Measurements from ENCODE around the gene CELSR3.

CELSR3 gene, protein sequence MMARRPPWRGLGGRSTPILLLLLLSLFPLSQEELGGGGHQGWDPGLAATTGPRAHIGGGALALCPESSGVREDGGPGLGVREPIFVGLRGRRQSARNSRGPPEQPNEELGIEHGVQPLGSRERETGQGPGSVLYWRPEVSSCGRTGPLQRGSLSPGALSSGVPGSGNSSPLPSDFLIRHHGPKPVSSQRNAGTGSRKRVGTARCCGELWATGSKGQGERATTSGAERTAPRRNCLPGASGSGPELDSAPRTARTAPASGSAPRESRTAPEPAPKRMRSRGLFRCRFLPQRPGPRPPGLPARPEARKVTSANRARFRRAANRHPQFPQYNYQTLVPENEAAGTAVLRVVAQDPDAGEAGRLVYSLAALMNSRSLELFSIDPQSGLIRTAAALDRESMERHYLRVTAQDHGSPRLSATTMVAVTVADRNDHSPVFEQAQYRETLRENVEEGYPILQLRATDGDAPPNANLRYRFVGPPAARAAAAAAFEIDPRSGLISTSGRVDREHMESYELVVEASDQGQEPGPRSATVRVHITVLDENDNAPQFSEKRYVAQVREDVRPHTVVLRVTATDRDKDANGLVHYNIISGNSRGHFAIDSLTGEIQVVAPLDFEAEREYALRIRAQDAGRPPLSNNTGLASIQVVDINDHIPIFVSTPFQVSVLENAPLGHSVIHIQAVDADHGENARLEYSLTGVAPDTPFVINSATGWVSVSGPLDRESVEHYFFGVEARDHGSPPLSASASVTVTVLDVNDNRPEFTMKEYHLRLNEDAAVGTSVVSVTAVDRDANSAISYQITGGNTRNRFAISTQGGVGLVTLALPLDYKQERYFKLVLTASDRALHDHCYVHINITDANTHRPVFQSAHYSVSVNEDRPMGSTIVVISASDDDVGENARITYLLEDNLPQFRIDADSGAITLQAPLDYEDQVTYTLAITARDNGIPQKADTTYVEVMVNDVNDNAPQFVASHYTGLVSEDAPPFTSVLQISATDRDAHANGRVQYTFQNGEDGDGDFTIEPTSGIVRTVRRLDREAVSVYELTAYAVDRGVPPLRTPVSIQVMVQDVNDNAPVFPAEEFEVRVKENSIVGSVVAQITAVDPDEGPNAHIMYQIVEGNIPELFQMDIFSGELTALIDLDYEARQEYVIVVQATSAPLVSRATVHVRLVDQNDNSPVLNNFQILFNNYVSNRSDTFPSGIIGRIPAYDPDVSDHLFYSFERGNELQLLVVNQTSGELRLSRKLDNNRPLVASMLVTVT (N-terminal part only)

DNA sequence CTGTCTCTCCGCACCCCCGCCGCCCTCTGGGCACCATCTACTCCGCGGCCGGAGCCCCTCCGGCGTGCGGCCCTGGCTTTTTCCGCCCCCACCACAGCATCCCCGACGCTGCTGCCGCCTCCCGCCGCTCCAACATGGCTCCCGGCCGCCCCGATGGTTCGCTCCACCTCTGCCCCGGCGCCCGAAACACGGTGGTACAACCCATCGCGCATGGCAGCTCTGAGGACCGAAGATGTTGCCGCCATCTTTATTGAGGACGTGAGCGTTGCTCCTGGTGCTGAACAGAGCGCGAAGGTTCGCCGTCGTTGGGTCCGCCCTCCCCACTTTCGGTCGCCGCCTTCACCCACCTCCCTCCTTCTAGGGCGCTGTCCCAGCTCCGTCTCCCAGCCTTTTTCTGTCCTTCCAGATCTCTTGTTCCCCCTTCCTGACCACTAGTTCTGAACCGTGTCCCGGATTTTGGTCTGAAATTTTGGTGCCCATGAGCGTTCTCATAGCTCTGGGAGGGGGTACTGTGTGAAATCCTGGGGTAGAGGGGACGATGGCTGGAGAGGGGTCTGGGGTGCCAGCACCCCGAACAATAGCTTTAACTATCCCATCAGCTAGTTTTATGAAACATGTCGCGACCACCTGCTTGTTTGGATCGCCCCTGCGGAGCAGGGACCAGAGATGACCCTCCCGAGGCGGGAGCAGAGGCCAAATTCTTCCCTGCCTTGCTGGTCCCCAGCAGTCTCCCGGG is at the start of gene CELSR3:
TSS of gene CELSR3 (minus strand) at position 134 of the 736 bp plus-strand sequence. CDS start 252 bp downstream, outside the sequence.
- no peak for DNase-seq

DNA sequence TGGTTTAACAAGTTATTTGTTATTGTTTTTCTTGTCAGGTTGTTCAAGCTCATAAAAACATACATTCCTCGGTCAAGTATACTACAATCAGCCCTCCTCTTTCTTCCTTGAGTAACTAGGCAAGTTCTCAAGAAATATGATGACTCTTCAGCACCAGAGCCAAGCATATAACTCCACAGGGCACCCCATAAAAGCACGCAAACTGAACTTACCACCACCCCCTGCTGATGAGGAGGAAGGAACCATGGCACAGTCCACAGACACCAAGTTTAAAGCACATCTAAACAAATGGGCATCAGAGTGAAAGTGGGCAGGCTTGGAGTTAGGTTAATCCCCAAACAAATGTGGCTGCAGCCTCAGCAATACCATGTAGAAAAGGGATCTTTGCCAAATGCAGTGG is 49.0 kb upstream of the CELSR3 start:
- no peak for DNase-seq

- no peak for DNase-seq
Measured at GRCh38 chr3:48709051-48709461, 46.4 kb upstream of the CELSR3 start.

DNA sequence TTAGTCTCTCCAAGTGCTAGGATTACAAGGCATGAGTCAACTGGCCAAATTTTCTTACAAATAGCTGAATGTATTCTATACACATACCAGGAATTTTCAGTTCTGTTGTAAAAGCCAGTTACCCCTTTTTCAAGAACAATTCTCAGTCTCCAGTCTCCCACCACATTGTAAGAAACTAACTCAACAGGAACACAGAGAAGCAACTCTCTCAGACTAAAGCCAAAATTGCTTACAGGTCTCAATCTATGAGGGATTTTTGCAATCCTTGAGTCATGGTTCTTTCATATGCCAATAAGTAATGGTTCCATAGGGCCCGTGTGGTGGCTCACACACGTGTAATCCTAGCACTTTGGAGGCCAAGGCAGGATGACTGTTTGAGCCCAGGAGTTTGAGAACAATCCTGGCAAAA is 45.8 kb upstream of the CELSR3 start:
- no peak for DNase-seq

GRCh38 chr3:48707157-48707556 is 44.5 kb upstream of the CELSR3 start:
- DNase-seq: no peak

DNA sequence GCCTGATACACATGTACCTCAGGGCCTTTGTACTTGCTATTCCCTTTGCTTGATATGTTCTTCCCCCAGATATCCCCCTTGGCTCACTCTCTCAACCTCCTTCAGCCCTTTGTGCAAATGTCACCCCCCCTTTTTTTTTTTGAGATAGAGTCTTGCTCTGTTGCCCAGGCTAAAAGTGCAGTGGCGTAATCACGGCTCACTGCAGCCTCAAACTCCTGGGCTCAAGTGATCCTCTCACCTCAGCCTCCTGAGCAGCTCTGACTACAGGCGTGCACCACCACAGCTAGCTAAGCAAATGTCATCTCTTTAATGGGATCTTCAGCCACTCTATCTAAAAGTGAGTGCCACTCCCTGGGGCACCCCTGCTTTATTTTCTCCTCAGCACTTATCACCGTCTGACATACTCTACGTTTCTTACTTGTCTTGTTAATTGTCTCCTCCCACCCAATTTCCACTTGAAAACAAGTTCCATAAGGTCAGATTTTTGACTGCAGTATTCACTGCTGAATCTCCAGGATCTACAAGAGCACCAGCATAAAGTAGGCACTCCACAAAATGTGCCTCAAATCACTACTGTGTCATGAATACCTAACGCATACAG is 39.7 kb upstream of the CELSR3 start:
- DNase-seq: no peak

DNA sequence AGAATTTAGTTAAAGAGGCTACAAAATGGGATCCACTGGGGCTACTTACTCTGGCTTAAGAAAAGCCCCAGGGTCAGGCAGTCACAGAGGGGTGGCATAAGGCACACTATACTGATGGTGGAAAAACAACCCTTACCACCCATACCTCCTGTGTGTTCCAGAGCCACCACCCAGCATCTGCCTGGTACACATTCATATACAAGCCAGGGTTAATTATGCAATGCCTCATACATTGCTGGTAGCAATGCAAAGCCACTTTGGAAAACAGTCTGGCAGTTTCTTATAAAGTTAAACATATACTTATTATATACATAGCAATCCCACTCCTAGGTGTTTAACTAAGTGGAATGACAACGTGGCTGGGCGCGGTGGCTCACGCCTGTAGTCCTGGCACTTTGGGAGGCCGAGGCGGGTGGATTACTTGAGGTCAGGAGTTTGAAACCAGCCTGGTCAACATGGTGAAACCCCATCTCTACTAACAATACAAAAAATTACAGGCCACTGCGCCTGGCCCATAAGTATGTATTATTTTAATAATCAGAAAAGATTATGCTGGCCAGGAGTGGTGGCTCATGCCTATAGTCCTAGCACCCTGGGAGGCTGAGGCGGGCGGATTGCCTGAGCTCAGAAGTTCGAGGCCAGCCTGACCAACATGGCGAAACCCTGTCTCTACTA is 38.2 kb upstream of the CELSR3 start:
- DNase-seq: no peak

DNA sequence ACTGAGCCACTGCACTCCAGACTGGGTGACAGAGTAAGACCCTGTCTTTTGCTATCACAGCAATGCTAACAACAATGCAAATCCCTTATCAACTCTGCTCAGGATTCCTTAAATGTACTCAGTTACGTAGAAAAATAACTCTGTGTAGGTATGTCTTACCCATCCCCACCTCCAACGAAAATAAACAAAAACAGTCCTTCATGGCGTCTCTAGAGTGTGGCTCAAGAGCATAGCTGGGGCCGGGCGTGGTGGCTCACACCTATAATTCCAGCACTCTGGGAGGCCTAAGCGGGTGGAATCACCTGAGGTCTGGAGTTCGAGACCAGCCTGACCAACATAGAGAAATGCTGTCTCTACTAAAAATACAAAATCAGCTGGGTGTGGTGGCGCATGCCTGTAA is 36.2 kb upstream of the CELSR3 start:
- DNase-seq: no peak

DNA sequence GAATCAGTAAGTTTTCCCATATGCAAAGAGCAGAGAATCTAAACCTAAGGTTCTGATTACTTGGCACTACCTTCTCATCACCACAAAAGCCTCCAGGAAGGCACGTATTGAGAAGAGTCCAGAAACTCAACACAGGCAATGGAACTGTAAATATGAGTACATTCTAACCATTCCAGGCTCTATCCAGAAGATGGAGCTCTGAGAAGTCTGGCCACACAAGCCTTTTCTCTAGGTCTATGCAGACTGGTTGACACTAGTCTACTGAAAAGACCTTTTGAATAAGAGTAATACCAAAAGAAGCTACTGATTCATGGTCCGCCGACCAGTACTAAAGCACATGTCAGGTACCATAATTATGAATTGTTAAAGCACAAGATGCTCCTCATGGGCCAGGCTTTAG is 35.3 kb upstream of the CELSR3 start:
- DNase-seq: no peak

- no peak for DNase-seq
Measured at GRCh38 chr3:48696601-48697000, 33.9 kb upstream of the CELSR3 start.

- DNase-seq: no peak
Measured at GRCh38 chr3:48696156-48696555, 33.5 kb upstream of the CELSR3 start.

DNA sequence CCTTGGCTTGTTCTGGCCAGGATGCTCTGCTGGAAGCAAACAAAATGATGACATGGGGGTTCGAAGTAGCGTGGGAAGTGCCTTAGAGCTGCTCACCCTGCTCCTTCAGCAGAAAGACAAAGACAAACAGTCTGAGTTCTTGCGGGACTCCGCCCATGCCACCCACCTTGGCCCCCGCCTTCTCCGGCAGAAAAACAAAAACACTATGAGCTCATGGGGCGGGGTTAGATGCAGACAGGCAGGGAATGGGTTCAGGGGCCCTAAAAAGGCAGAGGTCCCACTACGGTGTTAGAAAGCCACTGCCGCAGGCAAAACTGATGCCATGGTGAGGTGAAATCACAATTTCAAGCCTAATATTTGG is 32.7 kb upstream of the CELSR3 start:
- DNase-seq: no peak

DNA sequence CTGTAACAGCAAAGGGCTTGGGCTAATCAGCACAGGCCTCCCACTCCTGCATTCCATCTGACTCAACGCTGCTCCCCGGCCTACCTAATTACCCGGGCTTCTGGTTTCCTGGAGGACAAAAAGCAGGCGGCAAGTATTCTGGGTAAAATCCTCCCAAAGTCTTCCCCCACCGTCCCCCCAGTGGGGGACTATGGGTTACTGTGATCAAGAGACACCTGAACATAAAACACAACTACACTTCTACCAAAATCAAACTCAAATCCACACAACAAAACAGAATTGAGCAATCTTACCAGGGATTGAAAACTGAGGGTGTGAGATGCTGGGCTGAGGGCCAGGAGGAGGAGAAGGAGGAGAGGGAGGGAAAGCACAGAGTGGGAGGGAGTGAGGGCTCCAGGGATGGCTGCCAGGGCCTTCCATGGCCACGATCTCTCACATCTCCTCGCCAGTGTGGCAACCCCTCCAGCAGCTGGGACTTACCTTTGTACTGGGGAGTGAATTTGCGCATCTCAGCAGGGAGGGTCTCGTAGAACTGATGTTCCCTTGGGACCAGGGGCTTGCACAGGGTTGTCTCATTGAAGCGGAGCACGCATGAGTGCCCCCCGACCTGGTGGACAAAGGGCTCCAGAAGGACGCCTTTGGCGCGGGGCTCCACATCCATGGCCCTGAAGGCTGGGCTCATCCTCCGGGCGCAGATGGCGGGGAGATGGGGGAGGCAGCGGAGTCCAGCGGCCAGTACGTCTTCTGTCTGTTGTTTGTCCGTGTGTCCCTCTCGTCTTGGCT is 32.1 kb upstream of the CELSR3 start:
- no peak for DNase-seq

DNA sequence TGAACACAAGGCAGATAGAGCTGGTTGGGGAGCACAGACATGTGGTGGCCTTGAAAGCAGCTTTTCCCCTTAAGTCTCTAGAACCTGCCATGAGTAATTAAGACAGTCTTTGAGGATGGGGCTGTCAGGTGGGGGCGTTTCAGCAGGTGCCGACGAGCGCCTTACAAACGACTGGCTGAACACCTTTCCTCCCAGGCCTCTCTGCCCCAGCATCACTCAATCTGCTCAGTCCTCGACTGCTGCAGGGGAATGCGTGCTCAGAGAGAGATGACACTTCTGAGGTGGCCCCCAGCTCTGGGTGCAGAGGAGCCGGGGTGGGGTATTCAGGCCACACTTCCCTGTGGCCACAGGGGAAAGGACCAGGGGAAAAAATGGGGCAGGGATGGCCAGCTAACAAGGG is 31.1 kb upstream of the CELSR3 start:
- DNase-seq: no peak

- DNase-seq: no peak
Measured at GRCh38 chr3:48692551-48692950, 29.9 kb upstream of the CELSR3 start.

DNA sequence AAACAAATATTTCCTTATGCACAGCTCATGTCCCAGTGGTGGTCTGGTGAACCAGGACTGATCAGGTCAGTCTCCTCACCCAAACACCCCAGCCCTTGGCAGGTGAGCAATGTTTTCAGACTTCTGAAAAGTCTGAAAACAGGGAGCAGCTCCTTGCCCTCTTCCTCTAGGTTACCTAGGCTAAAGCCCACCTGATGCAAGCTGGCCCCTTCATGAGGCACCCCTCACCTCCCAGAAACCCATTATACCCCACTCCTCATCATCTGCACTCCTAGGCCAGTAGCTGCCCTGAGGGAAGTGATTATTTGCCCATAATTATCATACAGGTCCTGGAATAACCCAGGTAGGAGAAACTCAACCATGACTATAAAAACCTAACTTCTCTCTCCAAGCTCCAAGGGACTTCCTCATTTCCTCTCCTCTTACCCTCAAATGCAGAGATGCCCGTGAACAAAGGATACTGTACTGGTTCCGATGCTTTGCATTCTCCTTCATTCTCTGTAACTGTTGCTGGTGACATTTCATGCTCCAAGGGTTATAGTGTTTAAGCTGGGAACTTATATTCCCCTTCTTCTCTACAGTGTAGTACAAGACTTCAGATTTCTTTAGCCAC is 28.3 kb upstream of the CELSR3 start:
- DNase-seq: no peak

DNA sequence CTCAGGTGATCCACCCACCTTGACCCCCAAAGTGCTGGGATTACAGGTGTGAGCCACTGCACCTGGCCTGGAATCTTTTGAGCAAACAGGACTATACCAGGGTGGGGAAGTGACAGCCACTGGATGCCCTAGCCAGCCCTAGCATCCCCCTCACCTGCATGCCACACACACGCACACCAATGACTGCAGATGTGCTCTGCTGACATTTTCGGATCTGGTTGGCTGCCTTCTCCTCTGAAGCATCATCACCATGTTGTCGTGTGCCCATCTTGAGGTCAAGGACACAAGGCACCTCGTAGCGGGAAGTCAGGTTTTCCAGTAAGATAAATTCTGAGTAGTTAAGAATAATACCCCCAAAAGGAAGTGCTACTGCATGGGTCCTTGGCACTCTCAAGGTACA is 26.7 kb upstream of the CELSR3 start:
- no peak for DNase-seq

- DNase-seq: no peak
Measured at GRCh38 chr3:48688737-48689075, 26.0 kb upstream of the CELSR3 start.

GRCh38 chr3:48688032-48688736 is 25.5 kb upstream of the CELSR3 start:
- DNase-seq: no peak

- DNase-seq: no peak
Measured at GRCh38 chr3:48687220-48687678, 24.6 kb upstream of the CELSR3 start.

Data from NCI-H524 treated with DMSO at 0.1 percent for 48 hours (cell line).